Thoracic aorta (tissue), 2 donors: Measurements from ENCODE around the gene KIRREL3. TPM values are rescaled to one million over a fixed set of nuclear protein-coding genes. Genes with fewer than 3 reads are reported as not detected.

ENCODE experiments used
- ATAC-seq: fragments of 150-250 bp; one replicate; pipeline ENCODE4 v1.8.0; 2017; ENCODE audit warnings: low read depth; ENCODE audit not compliant: insufficient number of reproducible peaks, low FRiP score
- DNase-seq: peaks from one replicate; pipeline ENCODE4 v3.0.0-alpha.2; 2020; ENCODE audit warnings: low spot score
- H3K27ac ChIP-seq, 2 donors: fragments of 200-600 bp; sonication (generic); 1 replicate in 1 of 2; 2 replicates in 1 of 2; pipeline ENCODE4 v1.5.1; 2016; ENCODE audit warnings: mild to moderate bottlenecking in 2 of 2, moderate library complexity in 2 of 2
- H3K27me3 ChIP-seq: fragments of 200-600 bp; sonication (generic); replicated peaks from 2 replicates; pipeline ENCODE4 v1.6.0; 2016; ENCODE audit warnings: mild to moderate bottlenecking; ENCODE audit not compliant: insufficient read depth
- H3K36me3 ChIP-seq: fragments of 200-600 bp; sonication (generic); one replicate; pipeline ENCODE4 v1.5.1; 2016
- H3K4me1 ChIP-seq, 2 donors: fragments of 200-600 bp; sonication (generic); 1 replicate in 1 of 2; 2 replicates in 1 of 2; pipeline versions ENCODE4 v1.5.1 to v1.6.0; 2016; ENCODE audit warnings: low read depth in 2 of 2, mild to moderate bottlenecking in 1 of 2; ENCODE audit not compliant: control insufficient read depth in 1 of 2
- H3K4me3 ChIP-seq: fragments of 200-600 bp; sonication (generic); 2 replicates; pipeline ENCODE4 v1.5.1; 2016; ENCODE audit warnings: mild to moderate bottlenecking
- H3K9me3 ChIP-seq: fragments of 200-600 bp; sonication (generic); 2 replicates; pipeline ENCODE4 v1.5.1; 2016
- CTCF ChIP-seq: fragments of 200-600 bp; sonication (generic); IDR thresholded peaks from one replicate; pipeline ENCODE4 v1.5.1; 2019; ENCODE audit warnings: antibody characterized with exemption
- total RNA-seq, 2 donors: library from RNA; depleted of rRNA; stranded (reverse); fragments of >200 nt; gene quantifications; one replicate each; pipeline versions ENCODE4 v1.1.0 to v1.2.3, GENCODE V29; 2016

KIRREL3 gene
- total RNA-seq, 2 donors from 2014 or later, result not detected

- no peak for TF ChIP-seq CTCF
- Histone ChIP-seq H3K4me1 (no peaks in the 10 kb centered on the region), H3K27me3 (no peaks in the 10 kb centered on the region), H3K9me3 (no peaks in the 10 kb centered on the region), H3K27ac (no peak overlapping the region), H3K36me3 (no peaks in the 10 kb centered on the region), H3K4me3 (no peak overlapping the region)
- ATAC-seq (no peak), DNase-seq (no peak)
Observed at GRCh38 chr11:126740846-126741245, 259.7 kb downstream of the KIRREL3 start.

DNA sequence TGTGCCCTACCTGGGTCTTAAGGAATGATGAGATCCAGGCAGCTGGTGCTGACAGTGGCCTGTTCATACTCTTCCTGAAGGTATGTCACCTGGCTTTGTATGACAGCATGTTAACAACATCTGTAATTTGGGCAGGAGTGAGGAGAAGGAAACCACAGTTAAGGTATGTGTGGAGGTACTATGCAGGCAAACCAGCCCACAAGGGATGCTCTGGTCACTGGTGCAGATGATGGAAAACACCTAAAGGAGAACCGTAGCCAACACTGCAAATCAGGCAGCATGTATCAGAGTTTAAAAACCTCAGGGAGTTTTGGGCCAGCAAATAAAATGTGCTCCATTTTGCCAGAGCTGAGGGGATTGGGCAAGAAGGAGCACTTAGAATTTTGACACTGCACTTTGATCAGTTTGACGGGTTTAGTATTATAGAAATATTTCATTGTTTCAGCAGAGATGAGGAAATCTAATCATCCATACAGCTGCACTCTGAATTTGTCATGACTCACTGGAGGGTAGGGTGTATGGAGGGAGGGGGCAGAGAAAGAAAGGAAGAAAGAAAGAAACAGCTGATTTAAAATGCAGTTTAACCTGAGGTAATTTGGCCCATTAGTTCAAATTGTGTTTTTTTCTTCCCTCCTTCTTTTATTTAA, 260.9 kb downstream of the KIRREL3 start:
- TF ChIP-seq CTCF, result no peak
- Histone ChIP-seq H3K36me3 (no peaks in the 10 kb centered on the region), H3K27me3 (no peaks in the 10 kb centered on the region), H3K9me3 (no peaks in the 10 kb centered on the region), H3K4me1 (no peaks in the 10 kb centered on the region), H3K27ac (no peak overlapping the region), H3K4me3 (no peak overlapping the region)
- DNase-seq (no peak), ATAC-seq (no peak)

DNA sequence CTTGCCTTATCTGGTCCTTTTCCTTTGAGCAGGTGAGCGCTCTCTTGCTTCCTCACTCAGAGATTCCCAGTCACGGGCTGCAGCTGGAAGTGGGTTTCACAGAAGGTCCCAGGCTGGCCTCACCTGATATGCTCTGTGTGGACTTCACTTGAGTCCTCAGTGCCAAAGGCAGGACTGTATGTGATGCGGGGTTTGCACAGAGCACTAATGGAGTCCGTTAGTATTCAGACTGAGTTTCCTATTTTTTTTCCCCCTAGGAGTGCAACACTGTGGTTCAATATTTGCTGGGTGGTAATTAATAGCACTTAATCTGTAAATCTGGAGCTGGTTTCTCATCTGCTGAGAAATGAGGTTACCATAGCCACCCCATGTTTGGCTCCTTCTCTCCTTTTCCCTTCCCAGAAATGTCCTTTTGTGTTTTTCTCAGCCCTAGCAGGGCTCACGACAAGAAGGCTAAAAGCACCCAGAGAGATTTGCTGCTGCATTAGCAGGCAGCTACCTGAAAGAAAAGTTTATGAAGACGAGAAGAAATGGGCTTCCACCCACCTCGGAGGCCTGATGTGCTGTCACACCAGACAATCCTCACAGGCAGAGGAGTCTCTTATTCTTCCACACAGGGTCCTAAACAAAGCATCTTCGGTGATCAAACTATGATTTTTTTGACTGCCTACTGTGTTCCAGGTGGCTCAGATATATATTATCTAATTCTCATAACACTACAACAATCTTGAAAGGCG, 262.1 kb downstream of the KIRREL3 start:
- no peaks in the 10 kb centered on the region for H3K9me3 ChIP-seq
- no peaks in the 10 kb centered on the region for H3K27me3 ChIP-seq
- ATAC-seq, result no peak
- TF ChIP-seq CTCF, result no peak
- no peak for DNase-seq
- no peaks in the 10 kb centered on the region for H3K36me3 ChIP-seq
- H3K4me1 ChIP-seq, result no peaks in the 10 kb centered on the region
- H3K27ac ChIP-seq, result no peak overlapping the region
- no peak overlapping the region for H3K4me3 ChIP-seq

GRCh38 chr11:126736682-126737572, 263.6 kb downstream of the KIRREL3 start:
- Histone ChIP-seq H3K36me3 (no peaks in the 10 kb centered on the region), H3K27me3 (no peaks in the 10 kb centered on the region), H3K4me1 (no peaks in the 10 kb centered on the region), H3K4me3 (no peak overlapping the region), H3K9me3 (no peaks in the 10 kb centered on the region), H3K27ac (no peak overlapping the region)
- ATAC-seq (no peak), DNase-seq (no peak)
- TF ChIP-seq CTCF, result no peak

GRCh38 chr11:126734752-126735151, 265.8 kb downstream of the KIRREL3 start:
- DNase-seq (no peak), ATAC-seq (no peak)
- Histone ChIP-seq H3K4me3 (no peak overlapping the region), H3K4me1 (no peaks in the 10 kb centered on the region), H3K9me3 (no peaks in the 10 kb centered on the region), H3K27ac (no peak overlapping the region), H3K27me3 (no peaks in the 10 kb centered on the region), H3K36me3 (no peaks in the 10 kb centered on the region)
- no peak for TF ChIP-seq CTCF
